DLD1 (cell line): ENCODE measurements around the gene MRAS.
"Not testable (repeated sequence)": the region's sequence is repeated elsewhere in the genome, so short reads cannot be mapped to it uniquely, and the experiment has no call there.

Source experiments
- in situ Hi-C: cut with HindIII; loops from 2 replicates; pipeline ENCODE4 v1.10.0; 2017; ENCODE audit warnings: low sequenced_read_pairs

MRAS gene

GRCh38 chr3:138366006-138366759, 17.8 kb downstream of the MRAS start:
- in situ Hi-C loops: no loop called here

GRCh38 chr3:138367326-138367850, 19.0 kb downstream of the MRAS start:
- in situ Hi-C loops: no loop called here

- in situ Hi-C loops: no loop called here
Observed at GRCh38 chr3:138367911-138368310, 19.5 kb downstream of the MRAS start.

DNA sequence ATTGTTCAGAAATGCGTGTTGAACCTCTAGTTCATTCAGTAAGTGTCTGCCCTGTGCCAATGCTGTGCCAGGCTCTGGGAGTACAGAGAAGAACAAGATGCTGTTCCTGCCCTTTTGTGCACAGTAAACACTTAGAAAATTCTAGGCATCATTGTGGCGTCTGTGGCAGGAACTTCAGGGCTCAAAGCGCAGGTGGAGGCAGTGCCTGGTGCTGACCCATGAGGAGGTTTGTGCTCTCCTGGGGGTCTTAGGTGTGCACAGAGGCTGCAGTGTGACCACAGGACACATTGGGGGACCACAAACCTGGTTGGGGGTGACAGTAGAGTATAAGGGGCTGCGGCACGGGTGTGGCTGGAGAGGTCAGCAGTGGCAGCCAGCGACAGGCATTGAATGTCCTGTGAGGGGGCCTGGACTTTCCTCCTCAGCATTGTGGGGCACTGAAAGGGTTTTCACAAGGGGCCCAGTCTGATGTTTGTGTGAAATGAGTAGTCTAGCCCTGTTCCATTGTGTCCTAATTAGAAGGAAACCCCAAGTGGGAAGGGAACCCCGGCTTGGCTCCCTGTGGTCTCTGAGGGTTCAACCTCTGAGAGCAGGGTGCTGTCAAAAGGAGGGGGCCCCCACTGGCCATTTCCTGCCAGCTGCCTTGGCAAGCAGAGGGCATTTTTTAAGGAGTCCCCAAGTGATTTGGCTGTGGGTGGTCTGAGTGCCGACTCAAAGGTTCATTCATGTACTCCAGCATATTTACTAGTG, 20.9 kb downstream of the MRAS start:
- in situ Hi-C loops: no loop called here

GRCh38 chr3:138370321-138370720, 21.9 kb downstream of the MRAS start:
- in situ Hi-C loops: no loop called here

DNA sequence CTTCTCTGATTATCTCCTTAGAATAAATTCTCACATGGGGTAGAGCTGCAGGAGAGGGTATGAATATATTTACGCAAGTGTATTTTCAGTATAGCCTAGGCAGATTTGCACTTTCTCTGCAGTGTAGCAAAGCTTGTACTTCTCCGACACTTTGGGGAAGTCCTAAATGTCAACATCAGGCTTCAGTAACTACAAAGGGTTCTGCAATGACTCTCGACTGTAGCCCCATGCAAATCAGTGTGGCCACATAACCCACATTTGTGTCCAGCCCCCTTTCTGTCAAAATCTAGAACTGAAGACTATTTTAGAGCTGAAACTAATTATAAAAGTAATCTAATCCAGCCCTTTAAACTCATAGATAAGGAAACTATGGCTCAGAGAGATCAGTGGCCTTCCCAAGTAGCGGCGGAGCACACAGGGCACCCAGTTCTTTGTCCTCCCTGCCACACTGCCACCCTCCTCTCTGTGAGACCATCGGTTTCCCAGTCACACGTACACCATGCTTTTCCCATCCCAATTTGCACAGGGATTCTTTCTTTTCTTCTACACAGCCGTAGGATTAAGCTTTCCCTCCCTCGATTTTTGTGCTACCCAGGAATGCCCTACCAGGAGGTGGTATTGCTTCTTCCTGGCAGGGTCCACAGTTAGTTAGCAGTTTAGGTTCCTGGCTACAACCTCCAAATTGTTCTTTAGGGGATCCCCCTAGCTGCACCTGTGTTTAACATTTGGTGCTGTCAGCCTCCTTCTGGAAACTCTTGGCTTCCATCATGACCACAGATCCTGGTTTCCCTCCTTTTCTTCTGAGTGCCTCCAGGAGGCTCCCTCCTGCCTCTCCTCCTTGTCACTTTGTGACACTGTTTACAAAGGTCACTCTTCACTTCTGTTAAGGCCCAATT, 22.9 kb downstream of the MRAS start:
- in situ Hi-C loops: no loop called here

GRCh38 chr3:138373087-138373735, 24.8 kb downstream of the MRAS start:
- in situ Hi-C loops: no loop called here

DNA sequence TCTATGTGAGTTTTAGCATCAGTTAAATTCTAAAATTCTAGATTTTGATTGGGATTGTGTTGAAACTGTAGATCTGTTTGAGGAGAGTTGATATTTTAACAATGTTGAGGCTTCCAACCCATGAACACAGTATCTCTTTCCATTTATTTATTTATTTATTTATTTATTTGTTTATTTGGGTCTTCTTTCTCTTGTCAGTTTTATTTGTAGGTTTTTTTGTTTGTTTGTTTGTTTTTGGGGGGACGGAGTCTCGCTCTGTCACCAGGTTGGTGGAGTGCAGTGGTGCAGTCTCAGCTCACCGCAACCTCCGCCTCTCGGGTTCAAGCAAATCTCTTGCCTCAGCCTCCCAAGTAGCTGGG, 25.3 kb downstream of the MRAS start:
- in situ Hi-C loops: no loop called here

- in situ Hi-C loops: no loop called here
Observed at GRCh38 chr3:138374573-138375134, 26.3 kb downstream of the MRAS start.

DNA sequence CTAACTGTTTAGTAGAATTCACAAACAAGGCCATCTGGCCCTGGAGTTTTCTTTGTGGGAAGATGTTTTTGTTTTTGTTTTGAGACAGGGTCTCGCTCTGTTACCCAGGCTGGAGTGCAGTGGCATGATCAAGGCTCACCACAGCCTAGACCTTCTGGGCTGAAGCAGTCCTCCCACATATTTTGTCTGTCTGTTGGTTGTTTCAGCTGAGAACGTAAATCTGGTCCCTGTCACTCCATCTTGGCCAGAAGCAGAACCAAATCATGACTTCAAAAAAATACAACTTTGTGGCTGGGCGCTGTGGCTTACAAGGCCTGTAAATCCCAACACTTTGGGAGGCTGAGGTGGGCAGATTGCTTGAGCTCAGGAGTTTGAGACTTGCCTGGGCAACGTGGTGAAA, 27.1 kb downstream of the MRAS start:
- in situ Hi-C loops: no loop called here

DNA sequence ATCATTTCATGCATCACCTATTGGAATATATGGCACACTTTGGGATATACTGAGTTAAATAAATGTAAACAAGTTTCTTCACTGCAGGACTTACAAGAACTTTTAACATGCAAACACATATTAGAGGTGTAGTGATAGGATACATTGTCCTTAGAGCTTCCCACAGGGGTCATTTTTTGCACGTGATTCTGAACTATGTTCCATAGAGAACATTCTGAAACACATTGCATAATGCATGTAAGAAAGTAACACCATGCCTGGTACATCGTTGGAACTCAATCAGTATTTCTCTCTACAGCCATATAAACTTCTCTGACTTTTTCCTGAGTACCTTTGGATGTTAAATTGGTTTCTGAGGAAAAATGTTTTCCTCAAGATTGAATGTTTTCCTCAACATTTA, 28.3 kb downstream of the MRAS start:
- in situ Hi-C loops: no loop called here

- in situ Hi-C loops: not testable (repeated sequence)
Observed at GRCh38 chr3:138377212-138377611, 28.8 kb downstream of the MRAS start.

GRCh38 chr3:138377804-138378203, 29.4 kb downstream of the MRAS start:
- in situ Hi-C loops: no loop called here

GRCh38 chr3:138378331-138378730, 30.0 kb downstream of the MRAS start:
- in situ Hi-C loops: no loop called here

GRCh38 chr3:138378990-138379389, 30.6 kb downstream of the MRAS start:
- in situ Hi-C loops: no loop called here

DNA sequence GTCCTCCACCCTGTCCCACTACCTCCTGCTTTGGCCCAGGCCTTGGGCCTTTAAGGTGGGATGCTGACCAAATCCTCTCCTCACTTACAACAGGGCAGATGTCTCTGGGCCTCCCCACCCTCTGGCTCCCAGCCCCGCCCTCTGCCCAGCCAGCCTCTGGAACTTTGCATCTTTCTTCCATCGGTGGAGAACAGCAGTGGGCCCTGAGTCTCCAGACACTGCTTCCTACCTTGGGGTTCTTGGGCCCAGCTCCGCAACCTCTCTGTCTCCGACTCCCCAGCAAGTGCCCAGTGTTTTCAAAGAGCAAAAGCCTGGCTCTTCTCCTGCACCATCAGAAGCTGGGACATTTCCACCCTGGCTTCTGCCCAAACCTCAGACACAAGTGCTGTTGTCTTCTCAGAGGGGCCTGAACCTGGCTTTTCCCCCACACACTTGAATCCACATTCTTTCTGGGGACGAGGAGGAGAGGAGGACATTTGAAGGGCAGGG, 33.1 kb downstream of the MRAS start:
- in situ Hi-C loops: no loop called here

DNA sequence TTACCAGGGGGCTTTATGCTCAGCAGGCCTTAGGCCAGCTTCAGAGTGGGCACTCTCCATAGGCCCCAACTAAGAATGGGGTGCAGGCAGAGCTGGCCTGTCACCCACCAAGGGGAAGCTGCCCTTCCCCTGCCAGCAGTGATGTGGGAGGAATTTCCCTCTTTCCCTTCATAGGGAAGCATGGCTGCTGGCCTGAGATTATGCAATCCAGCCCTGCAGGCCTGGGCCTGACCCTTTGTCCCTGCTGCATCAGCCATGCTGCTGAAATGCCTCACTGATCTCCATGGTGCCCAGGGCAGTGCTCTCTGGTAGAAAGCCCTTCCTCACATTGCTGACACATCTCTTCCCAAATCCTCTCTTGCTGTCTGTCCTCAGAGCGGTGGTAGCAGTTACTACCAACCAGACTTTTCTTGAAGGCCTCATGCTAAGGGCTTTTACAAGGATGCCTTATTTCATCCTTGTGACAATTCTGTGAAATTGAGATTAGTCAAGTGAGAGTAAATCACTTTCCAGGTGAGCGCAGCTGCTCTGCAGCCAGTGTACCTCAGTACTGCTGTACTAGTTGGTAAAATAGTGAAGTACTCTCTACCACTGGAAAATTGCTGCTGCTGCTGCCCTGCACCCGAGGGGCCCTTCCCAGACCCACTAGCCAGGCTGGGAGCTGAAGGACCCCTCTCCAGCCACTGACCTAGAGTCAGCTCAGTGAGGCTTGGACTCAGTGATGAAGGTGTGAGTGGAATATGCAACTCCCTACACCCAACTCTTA, 33.8 kb downstream of the MRAS start:
- in situ Hi-C loops: no loop called here

- in situ Hi-C loops: no loop called here
Observed at GRCh38 chr3:138383715-138384465, 35.5 kb downstream of the MRAS start.

GRCh38 chr3:138384531-138384930, 36.2 kb downstream of the MRAS start:
- in situ Hi-C loops: no loop called here
